SK-N-SH treated with all-trans-retinoic acid at 6 μM for 48 hours (cell line): ENCODE measurements around the gene LRRC7.
A peak's percentile ranks its signal among the peaks of the same experiment; 100 is the strongest.

Source experiments
- ATAC-seq: fragments of 200-7000 bp; cut with Tn5 transposase; 3 replicates; pipeline ENCODE4 v1.9.1; 2020; ENCODE audit warnings: mild to moderate bottlenecking, moderate library complexity
- ARNTL ChIP-seq: fragments of 450-650 bp; formaldehyde crosslinking; IDR thresholded peaks from 2 replicates; pipeline ENCODE4 v1.5.0; 2020; ENCODE audit warnings: low read depth, mild to moderate bottlenecking, moderate library complexity, borderline replicate concordance
- BACH2 ChIP-seq: fragments of 250-450 bp; sonication (Bioruptor Pico); IDR thresholded peaks from 2 replicates; pipeline ENCODE4 v1.9.0; 2021; ENCODE audit warnings: mild to moderate bottlenecking, borderline replicate concordance
- CSDC2 ChIP-seq: fragments of 250-450 bp; sonication (Bioruptor Pico); IDR thresholded peaks from 2 replicates; pipeline ENCODE4 v1.5.0; 2020; ENCODE audit warnings: mild to moderate bottlenecking, moderate library complexity
- ESRRG ChIP-seq: fragments of 250-450 bp; sonication (Bioruptor Pico); IDR thresholded peaks from 2 replicates; pipeline ENCODE4 v1.6.1; 2021; ENCODE audit warnings: mild to moderate bottlenecking
- ISL1 ChIP-seq: fragments of 250-450 bp; sonication (Bioruptor Pico); IDR thresholded peaks from 2 replicates; pipeline ENCODE4 v2.1.2; 2022; ENCODE audit warnings: mild to moderate bottlenecking, moderate library complexity
- PPARA ChIP-seq: fragments of 250-450 bp; sonication (Bioruptor Pico); IDR thresholded peaks from 2 replicates; pipeline ENCODE4 v1.5.0; 2020; ENCODE audit warnings: mild to moderate bottlenecking, borderline replicate concordance
- SNAI2 ChIP-seq: fragments of 250-450 bp; sonication (Bioruptor Pico); IDR thresholded peaks from 2 replicates; pipeline ENCODE4 v1.5.0; 2020; ENCODE audit warnings: mild to moderate bottlenecking, moderate library complexity
- TCF4 ChIP-seq: fragments of 250-450 bp; sonication (Bioruptor Pico); IDR thresholded peaks from 2 replicates; pipeline ENCODE4 v1.8.0; 2021; ENCODE audit warnings: mild to moderate bottlenecking, moderate library complexity, borderline replicate concordance
- TOX ChIP-seq: fragments of 250-450 bp; sonication (Bioruptor Pico); IDR thresholded peaks from 2 replicates; pipeline ENCODE4 v1.8.0; 2021; ENCODE audit warnings: mild to moderate bottlenecking, moderate library complexity, borderline replicate concordance
- ZFP3 ChIP-seq: fragments of 250-450 bp; sonication (Bioruptor Pico); IDR thresholded peaks from 2 replicates; pipeline ENCODE4 v1.5.0; 2020; ENCODE audit warnings: mild to moderate bottlenecking, moderate library complexity
- ZFP30 ChIP-seq: fragments of 450-650 bp; formaldehyde crosslinking; IDR thresholded peaks from 2 replicates; pipeline ENCODE4 v1.5.0; 2022; ENCODE audit warnings: mild to moderate bottlenecking, moderate library complexity
- ZNF565 ChIP-seq: fragments of 450-650 bp; formaldehyde crosslinking; conservative IDR thresholded peaks from 2 replicates; pipeline ENCODE4 v1.5.0; 2020; ENCODE audit warnings: low read depth, mild to moderate bottlenecking, moderate library complexity
- ZNF70 ChIP-seq: fragments of 450-650 bp; formaldehyde crosslinking; IDR thresholded peaks from 2 replicates; pipeline ENCODE4 v1.5.0; 2020; ENCODE audit warnings: mild to moderate bottlenecking, moderate library complexity
- ZNF8 ChIP-seq: fragments of 450-650 bp; formaldehyde crosslinking; IDR thresholded peaks from 2 replicates; pipeline ENCODE4 v1.5.0; 2020; ENCODE audit warnings: mild to moderate bottlenecking, moderate library complexity
- TF ChIP-seq, protein P1 (sequence below): fragments of 250-450 bp; sonication (Bioruptor Pico); IDR thresholded peaks from 2 replicates; pipeline ENCODE4 v1.5.0; 2020; ENCODE audit warnings: mild to moderate bottlenecking, moderate library complexity
- TF ChIP-seq, protein P2 (sequence below): fragments of 250-450 bp; sonication (Bioruptor Pico); IDR thresholded peaks from 2 replicates; pipeline ENCODE4 v1.8.0; 2020; ENCODE audit warnings: mild to moderate bottlenecking, moderate library complexity, borderline replicate concordance
- TF ChIP-seq, protein P3 (sequence below): fragments of 250-450 bp; sonication (Bioruptor Pico); IDR thresholded peaks from 2 replicates; pipeline ENCODE4 v1.5.1; 2021; ENCODE audit warnings: mild to moderate bottlenecking, moderate library complexity
- TF ChIP-seq, protein P4 (sequence below): fragments of 250-450 bp; sonication (Bioruptor Pico); IDR thresholded peaks from 2 replicates; pipeline ENCODE4 v1.5.1; 2020; ENCODE audit warnings: low read depth, mild to moderate bottlenecking, moderate library complexity

The LRRC7 gene

DNA sequence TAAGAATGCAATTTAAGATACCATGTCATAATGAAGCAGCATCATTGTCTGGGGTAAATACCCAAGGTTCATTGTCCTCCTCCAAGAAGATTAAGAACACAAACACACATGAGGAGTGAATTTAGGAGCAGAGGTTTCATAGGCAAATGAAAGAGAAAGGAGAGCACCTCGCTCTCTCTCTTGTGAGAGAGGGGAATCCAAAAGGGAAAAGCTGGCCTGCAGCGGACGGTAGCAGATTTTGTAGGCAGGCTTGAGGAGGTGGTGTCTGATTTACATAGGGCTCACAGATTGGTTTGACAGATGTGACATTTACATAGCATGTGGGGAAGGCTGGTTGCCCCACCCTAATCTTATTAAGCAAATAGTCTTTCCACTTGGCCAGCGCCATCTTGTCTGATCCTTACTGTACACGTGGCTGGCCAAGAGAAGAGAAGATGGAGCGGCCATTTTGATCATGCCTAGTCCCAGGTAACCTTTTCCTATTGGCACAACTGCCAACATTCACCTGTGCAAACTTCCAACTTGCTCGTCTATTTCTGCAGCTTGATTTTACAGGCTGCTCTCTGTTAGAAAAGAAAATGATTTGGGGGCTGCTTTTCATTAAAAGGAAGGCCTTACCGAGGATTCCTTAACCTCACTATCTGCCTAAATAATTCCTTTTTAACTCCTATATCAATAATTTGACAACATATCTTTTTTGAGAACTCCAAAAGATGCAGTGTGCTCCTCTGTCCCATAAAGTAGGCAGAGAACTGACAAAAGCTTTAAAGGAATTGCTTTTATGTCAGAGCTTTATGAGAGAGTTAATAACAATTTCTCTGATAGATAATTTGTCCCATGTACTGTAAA lies 16.0 kb upstream of the LRRC7 start:
- no peak for ATAC-seq

DNA sequence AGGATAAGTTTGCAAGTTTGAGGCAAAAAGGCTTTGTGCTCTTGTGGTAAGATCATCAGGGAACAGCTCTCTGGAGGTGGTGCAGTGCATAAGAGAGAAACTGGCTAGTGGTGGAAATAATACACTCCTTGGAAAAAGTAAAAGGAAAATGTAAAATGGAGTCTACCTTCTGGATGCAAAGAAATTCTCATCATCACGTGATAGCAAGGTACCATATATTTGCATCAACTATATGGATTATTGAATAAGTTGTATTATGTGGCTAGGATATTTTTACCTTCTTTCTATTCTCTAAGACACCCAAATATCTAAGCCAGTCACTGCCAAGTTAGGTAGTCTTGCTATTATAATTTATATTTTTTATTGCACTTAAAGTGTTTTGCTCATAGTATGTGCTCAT lies 14.0 kb upstream of the LRRC7 start:
- TF ChIP-seq, protein P1, sequence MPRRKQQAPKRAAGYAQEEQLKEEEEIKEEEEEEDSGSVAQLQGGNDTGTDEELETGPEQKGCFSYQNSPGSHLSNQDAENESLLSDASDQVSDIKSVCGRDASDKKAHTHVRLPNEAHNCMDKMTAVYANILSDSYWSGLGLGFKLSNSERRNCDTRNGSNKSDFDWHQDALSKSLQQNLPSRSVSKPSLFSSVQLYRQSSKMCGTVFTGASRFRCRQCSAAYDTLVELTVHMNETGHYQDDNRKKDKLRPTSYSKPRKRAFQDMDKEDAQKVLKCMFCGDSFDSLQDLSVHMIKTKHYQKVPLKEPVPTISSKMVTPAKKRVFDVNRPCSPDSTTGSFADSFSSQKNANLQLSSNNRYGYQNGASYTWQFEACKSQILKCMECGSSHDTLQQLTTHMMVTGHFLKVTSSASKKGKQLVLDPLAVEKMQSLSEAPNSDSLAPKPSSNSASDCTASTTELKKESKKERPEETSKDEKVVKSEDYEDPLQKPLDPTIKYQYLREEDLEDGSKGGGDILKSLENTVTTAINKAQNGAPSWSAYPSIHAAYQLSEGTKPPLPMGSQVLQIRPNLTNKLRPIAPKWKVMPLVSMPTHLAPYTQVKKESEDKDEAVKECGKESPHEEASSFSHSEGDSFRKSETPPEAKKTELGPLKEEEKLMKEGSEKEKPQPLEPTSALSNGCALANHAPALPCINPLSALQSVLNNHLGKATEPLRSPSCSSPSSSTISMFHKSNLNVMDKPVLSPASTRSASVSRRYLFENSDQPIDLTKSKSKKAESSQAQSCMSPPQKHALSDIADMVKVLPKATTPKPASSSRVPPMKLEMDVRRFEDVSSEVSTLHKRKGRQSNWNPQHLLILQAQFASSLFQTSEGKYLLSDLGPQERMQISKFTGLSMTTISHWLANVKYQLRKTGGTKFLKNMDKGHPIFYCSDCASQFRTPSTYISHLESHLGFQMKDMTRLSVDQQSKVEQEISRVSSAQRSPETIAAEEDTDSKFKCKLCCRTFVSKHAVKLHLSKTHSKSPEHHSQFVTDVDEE (CRISPR knock-in tag) = no peak

More for the DNA sequence above, 16.0 kb upstream of the LRRC7 start:
- TF ChIP-seq TCF4 (CRISPR knock-in tag) (no peak), SNAI2 (CRISPR knock-in tag) (no peak), ZNF565 (CRISPR knock-in tag) (no peak), ISL1 (no peak), TOX (CRISPR knock-in tag) (no peak), BACH2 (no peak), CSDC2 (CRISPR knock-in tag) (no peak), ARNTL (CRISPR knock-in tag) (no peak), ESRRG (CRISPR knock-in tag) (no peak), ZFP3 (CRISPR knock-in tag) (no peak), ZNF70 (no peak), ZNF8 (CRISPR knock-in tag) (no peak), PPARA (CRISPR knock-in tag) (no peak), ZFP30 (CRISPR knock-in tag) (no peak)
- TF ChIP-seq, protein P2, sequence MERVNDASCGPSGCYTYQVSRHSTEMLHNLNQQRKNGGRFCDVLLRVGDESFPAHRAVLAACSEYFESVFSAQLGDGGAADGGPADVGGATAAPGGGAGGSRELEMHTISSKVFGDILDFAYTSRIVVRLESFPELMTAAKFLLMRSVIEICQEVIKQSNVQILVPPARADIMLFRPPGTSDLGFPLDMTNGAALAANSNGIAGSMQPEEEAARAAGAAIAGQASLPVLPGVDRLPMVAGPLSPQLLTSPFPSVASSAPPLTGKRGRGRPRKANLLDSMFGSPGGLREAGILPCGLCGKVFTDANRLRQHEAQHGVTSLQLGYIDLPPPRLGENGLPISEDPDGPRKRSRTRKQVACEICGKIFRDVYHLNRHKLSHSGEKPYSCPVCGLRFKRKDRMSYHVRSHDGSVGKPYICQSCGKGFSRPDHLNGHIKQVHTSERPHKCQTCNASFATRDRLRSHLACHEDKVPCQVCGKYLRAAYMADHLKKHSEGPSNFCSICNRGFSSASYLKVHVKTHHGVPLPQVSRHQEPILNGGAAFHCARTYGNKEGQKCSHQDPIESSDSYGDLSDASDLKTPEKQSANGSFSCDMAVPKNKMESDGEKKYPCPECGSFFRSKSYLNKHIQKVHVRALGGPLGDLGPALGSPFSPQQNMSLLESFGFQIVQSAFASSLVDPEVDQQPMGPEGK = no peak
- TF ChIP-seq, protein P1 (CRISPR knock-in tag) = no peak
- TF ChIP-seq, protein P3, sequence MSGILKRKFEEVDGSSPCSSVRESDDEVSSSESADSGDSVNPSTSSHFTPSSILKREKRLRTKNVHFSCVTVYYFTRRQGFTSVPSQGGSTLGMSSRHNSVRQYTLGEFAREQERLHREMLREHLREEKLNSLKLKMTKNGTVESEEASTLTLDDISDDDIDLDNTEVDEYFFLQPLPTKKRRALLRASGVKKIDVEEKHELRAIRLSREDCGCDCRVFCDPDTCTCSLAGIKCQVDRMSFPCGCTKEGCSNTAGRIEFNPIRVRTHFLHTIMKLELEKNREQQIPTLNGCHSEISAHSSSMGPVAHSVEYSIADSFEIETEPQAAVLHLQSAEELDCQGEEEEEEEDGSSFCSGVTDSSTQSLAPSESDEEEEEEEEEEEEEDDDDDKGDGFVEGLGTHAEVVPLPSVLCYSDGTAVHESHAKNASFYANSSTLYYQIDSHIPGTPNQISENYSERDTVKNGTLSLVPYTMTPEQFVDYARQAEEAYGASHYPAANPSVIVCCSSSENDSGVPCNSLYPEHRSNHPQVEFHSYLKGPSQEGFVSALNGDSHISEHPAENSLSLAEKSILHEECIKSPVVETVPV = no peak
- TF ChIP-seq, protein P4, sequence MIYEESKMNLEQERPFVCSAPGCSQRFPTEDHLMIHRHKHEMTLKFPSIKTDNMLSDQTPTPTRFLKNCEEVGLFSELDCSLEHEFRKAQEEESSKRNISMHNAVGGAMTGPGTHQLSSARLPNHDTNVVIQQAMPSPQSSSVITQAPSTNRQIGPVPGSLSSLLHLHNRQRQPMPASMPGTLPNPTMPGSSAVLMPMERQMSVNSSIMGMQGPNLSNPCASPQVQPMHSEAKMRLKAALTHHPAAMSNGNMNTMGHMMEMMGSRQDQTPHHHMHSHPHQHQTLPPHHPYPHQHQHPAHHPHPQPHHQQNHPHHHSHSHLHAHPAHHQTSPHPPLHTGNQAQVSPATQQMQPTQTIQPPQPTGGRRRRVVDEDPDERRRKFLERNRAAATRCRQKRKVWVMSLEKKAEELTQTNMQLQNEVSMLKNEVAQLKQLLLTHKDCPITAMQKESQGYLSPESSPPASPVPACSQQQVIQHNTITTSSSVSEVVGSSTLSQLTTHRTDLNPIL = no peak
- TF ChIP-seq, all 23 proteins: peak for 0

DNA sequence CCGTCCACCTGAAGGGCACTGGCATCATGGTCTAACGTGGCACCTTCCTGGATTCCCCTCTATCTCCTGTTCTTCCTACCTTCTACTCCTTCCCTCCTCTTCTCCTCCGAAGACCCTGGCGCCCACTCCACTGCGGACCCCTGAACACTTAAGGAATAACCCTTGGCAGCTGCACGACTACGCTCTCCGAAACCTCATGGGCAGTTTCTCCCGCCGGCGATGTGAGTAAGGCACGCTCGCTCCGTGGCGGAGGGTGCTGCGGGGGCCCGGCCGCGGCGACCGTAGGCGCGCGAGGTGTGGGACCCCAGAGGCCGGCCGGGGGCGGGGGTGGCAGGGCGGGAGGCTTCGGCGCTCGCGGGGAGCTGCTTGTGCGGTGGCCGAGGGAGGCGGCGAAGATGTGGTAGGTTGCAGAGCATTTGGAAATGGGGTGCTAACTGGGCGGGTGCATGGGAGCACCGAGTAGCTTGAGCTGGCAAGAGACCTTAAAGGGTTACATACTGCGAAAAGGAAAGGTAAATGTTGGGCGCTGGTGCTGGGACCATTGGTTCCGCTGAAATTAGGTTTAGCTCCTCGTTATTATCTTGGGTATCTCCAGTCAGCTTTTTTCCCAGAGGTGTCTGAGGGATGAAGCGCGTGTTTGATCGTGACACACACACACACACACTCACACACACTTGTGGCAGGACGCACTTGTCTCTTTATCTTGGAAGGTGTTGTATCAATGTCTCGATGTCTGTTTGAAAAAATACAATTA lies 876 bp downstream of the LRRC7 start:
- no peak for TF ChIP-seq TCF4 (CRISPR knock-in tag)
- no peak for TF ChIP-seq ESRRG (CRISPR knock-in tag)
- TF ChIP-seq ZNF8 (CRISPR knock-in tag) = no peak
- no peak for TF ChIP-seq ZNF565 (CRISPR knock-in tag)
- no peak for TF ChIP-seq ZFP30 (CRISPR knock-in tag)
- TF ChIP-seq, protein P3 = no peak
- no peak for TF ChIP-seq ISL1
- TF ChIP-seq, protein P2 = no peak
- peak; percentile 7; the same call in 2 of the 3 replicates for ATAC-seq

More for the DNA sequence above, 14.0 kb upstream of the LRRC7 start:
- no peak for ATAC-seq
